Testis (tissue), 3 donors: ENCODE results near the gene FBXO3. TPM values are rescaled to one million over a fixed set of nuclear protein-coding genes. Genes with fewer than 3 reads are reported as not detected.
A peak's percentile ranks its signal among the peaks of the same experiment; 100 is the strongest.
"Not testable (repeated sequence)": the region's sequence is repeated elsewhere in the genome, so short reads cannot be mapped to it uniquely, and the experiment has no call there.

Experiments used
- DNase-seq: peaks from one replicate; pipeline ENCODE4 v3.0.0-alpha.2; 2019
- H3K27ac ChIP-seq, 2 donors: fragments of 200-600 bp; sonication (generic); one replicate each; pipeline ENCODE4 v1.5.1; 2019
- H3K27me3 ChIP-seq: fragments of 200-600 bp; sonication (generic); one replicate; pipeline ENCODE4 v1.5.1; 2019
- H3K36me3 ChIP-seq: fragments of 200-600 bp; sonication (generic); one replicate; pipeline ENCODE4 v1.5.1; 2017; ENCODE audit warnings: low read depth; ENCODE audit errors: missing control alignments
- H3K4me1 ChIP-seq: fragments of 200-600 bp; sonication (generic); one replicate; pipeline ENCODE4 v1.5.1; 2019
- H3K4me3 ChIP-seq, 2 donors: fragments of 200-600 bp; sonication (generic); one replicate each; pipeline ENCODE4 v1.5.1; 2017 to 2019
- H3K9me3 ChIP-seq: fragments of 200-600 bp; sonication (generic); one replicate; pipeline ENCODE4 v1.5.1; 2017
- POLR2A ChIP-seq: fragments of 450-650 bp; IDR thresholded peaks from one replicate; pipeline ENCODE4 v1.6.1; 2017; ENCODE audit warnings: antibody characterized with exemption, mild to moderate bottlenecking, moderate library complexity
- WGBS, 2 donors: methylation state at CpG; one replicate each; pipeline ENCODE4 v1.1.5; 2018; 5-methylcytosine and 5-hydroxymethylcytosine counted together
- intact Hi-C: fragments of 100-400 bp; cut with DNase I; formaldehyde crosslinking; loops from one replicate; pipeline ENCODE4 v1.15.1; 2023; ENCODE audit warnings: low total_unique reads
- polyA plus RNA-seq: library from polyadenylated mRNA; stranded (reverse); fragments of 350-450 nt; fragmentation: Illumina TruSeq; extraction: RNeasy Lipid Tissue Mini Kit (QIAGEN cat#74804); gene quantifications from one replicate; pipeline ENCODE4 v1.2.3, GENCODE V29; 2014; ENCODE audit warnings: low read depth, low replicate concordance; ENCODE audit not compliant: insufficient read depth
- total RNA-seq, 2 donors: library from RNA; depleted of rRNA; stranded (reverse); fragments of >200 nt; gene quantifications; one replicate each; pipeline ENCODE4 v1.2.3, GENCODE V29; 2016
- TF ChIP-seq, protein P1 (sequence below), 3 experiments: fragments of 450-650 bp in 2 of 3; fragments of 200-600 bp in 1 of 3; sonication (generic) in 1 of 3; IDR thresholded peaks; one replicate each; pipeline ENCODE4 v1.5.1; 2016 to 2019; ENCODE audit warnings: antibody characterized with exemption in 3 of 3, mild to moderate bottlenecking in 2 of 3, moderate library complexity in 1 of 3

Gene FBXO3
- total and polyA plus RNA-seq, 3 donors from 2014 or later: 27.2 to 44.8 (median 39.3) TPM

GRCh38 chr11:33802194-33802950, 28.1 kb upstream of the FBXO3 start:
- no peaks in the 10 kb centered on the region for H3K36me3 ChIP-seq
- H3K9me3 ChIP-seq: no peaks in the 10 kb centered on the region
- H3K27me3 ChIP-seq: no peaks in the 10 kb centered on the region
- 4 to 7% methylated on average over 14 to 18 of the region's 18 CpGs for WGBS, 2 donors
- H3K27ac ChIP-seq: no peak overlapping the region
- intact Hi-C loops: no loop called here
- H3K4me3 ChIP-seq: no peak overlapping the region
- no peaks in the 10 kb centered on the region for H3K4me1 ChIP-seq
- TF ChIP-seq, protein P1, sequence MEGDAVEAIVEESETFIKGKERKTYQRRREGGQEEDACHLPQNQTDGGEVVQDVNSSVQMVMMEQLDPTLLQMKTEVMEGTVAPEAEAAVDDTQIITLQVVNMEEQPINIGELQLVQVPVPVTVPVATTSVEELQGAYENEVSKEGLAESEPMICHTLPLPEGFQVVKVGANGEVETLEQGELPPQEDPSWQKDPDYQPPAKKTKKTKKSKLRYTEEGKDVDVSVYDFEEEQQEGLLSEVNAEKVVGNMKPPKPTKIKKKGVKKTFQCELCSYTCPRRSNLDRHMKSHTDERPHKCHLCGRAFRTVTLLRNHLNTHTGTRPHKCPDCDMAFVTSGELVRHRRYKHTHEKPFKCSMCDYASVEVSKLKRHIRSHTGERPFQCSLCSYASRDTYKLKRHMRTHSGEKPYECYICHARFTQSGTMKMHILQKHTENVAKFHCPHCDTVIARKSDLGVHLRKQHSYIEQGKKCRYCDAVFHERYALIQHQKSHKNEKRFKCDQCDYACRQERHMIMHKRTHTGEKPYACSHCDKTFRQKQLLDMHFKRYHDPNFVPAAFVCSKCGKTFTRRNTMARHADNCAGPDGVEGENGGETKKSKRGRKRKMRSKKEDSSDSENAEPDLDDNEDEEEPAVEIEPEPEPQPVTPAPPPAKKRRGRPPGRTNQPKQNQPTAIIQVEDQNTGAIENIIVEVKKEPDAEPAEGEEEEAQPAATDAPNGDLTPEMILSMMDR (IDR thresholded peaks at IDR 0.05): no peak
- no peak for TF ChIP-seq POLR2A
- DNase-seq: peak; percentile 66

GRCh38 chr11:33801821-33802193, 27.5 kb upstream of the FBXO3 start:
- Histone ChIP-seq H3K36me3 (no peaks in the 10 kb centered on the region), H3K4me3 (no peak overlapping the region), H3K9me3 (no peaks in the 10 kb centered on the region), H3K27ac (no peak overlapping the region), H3K4me1 (no peaks in the 10 kb centered on the region), H3K27me3 (no peaks in the 10 kb centered on the region)
- DNase-seq: no peak
- 5 to 11% methylated on average over 7 of the region's 7 CpGs for WGBS, 2 donors
- TF ChIP-seq, protein P1 (IDR thresholded peaks at IDR 0.05): no peak
- TF ChIP-seq POLR2A: no peak
- intact Hi-C loops: no loop called here

DNA sequence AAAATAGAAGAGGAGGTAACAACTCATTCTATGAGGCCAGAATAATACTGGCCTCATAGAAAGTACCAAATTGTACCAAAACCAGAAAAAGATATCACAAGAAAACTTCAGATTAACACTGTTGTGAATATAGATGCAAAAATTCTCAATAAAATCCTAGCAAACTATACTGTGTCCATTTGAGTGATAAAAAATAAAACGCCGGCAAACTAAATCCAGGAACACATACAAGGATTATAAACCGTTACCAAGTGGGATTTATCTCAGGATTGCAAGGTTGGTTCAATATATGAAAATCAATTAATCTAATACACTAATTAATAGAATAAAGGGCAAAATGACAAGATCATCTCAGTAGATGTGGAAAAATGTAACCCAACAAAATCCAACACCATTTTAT, 23.6 kb upstream of the FBXO3 start:
- H3K4me1 ChIP-seq: no peaks in the 10 kb centered on the region
- no peak for DNase-seq
- no peak overlapping the region for H3K4me3 ChIP-seq
- no peak overlapping the region for H3K27ac ChIP-seq
- H3K9me3 ChIP-seq: no peaks in the 10 kb centered on the region
- H3K36me3 ChIP-seq: no peaks in the 10 kb centered on the region
- no peak for TF ChIP-seq POLR2A
- TF ChIP-seq, protein P1 (IDR thresholded peaks at IDR 0.05): no peak
- intact Hi-C loops: no loop called here
- WGBS, 2 donors: 97 to 99% methylated on average over 3 of the region's 3 CpGs
- H3K27me3 ChIP-seq: no peaks in the 10 kb centered on the region

GRCh38 chr11:33790040-33790439, 15.7 kb upstream of the FBXO3 start:
- TF ChIP-seq, protein P1 (IDR thresholded peaks at IDR 0.05): no peak
- no peak for TF ChIP-seq POLR2A
- intact Hi-C loops: no loop called here
- DNase-seq: no peak
- no peaks in the 10 kb centered on the region for H3K9me3 ChIP-seq
- no peaks in the 10 kb centered on the region for H3K27me3 ChIP-seq
- H3K4me3 ChIP-seq: no peak overlapping the region
- no peaks in the 10 kb centered on the region for H3K36me3 ChIP-seq
- 85 to 86% methylated on average over 4 of the region's 4 CpGs for WGBS, 2 donors
- no peak overlapping the region for H3K27ac ChIP-seq
- H3K4me1 ChIP-seq: no peaks in the 10 kb centered on the region

- H3K9me3 ChIP-seq, DNase-seq, H3K27me3 ChIP-seq, H3K4me1 ChIP-seq, H3K27ac ChIP-seq, H3K4me3 ChIP-seq, intact Hi-C loops, H3K36me3 ChIP-seq: not testable (repeated sequence)
- 81 to 87% methylated on average over 2 of the region's 2 CpGs for WGBS, 2 donors
Observed at GRCh38 chr11:33788095-33788494, 13.8 kb upstream of the FBXO3 start.
